Measurements from ENCODE around the gene SNX4. TPM values are rescaled to one million over a fixed set of nuclear protein-coding genes. Genes with fewer than 3 reads are reported as not detected.
"Not testable (repeated sequence)": the region's sequence is repeated elsewhere in the genome, so short reads cannot be mapped to it uniquely, and the experiment has no call there.

SNX4 gene
- polyA plus RNA-seq, 4 donors, result 65.5 to 81.0 (median 71.2) TPM

DNA sequence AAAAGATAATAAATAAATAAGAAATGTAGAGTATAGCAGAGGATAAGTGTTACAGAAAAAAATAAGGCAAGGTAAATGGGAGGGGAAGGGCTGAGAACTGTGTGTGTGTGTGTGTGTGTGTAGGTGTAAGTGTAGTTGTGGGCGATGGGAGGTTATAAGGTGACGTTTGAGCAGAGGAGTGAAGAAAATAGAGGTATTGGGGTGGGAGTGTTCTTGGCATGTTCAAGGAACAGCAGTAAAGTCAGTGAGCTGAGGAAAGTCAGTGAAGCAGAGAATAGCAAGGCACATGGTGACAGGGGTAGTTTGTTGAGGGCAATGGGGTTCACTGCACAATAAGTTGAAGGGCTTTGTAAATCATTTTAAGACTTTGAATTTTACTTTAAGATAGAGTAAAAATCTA lies 113.9 kb downstream of the SNX4 start:
- peak in 1 of 4 donors; percentile 4 for DNase-seq (ENCODE audit: low read depth in 4 of 4, low spot score in 3 of 4)

DNA sequence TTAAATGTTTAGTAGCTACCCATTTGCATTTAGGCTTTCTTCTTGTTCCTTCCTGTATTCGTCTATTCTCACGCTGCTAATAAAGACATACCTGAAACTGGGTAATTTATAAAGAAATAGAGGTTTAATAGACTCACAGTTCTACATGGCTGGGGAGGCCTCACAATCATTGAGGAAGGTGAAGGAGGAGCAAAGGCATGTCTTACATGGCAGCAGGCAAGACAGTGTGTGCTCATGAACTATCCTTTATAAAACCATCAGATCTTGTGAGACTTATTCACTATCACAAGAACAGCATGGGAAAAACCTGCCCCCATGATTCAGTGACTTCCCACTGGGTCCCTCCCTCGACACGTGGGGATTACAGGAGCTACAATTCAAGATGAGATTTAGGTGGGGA lies 114.5 kb downstream of the SNX4 start:
- not testable (repeated sequence) for DNase-seq (ENCODE audit: low read depth in 4 of 4, low spot score in 3 of 4)

DNA sequence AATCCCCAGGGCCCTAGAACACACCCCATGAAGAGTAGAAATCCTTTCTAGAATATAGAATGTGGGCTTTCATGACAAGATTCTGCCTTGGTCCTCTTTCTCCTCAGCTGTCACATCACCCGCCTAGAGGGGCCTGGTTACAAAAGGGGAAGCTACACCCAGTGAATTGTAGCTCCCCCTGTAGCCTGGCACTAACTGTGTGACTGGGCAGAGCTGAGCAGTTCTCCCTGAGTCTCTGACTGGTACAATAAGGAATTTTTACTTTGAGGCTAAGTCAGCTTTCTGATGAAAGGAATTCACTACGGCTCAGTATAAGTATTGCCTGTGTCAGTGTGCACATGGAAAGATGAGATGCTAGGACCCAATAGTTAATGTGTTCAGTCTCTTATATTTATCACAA lies 116.2 kb downstream of the SNX4 start:
- no peak for DNase-seq (ENCODE audit: low read depth in 4 of 4, low spot score in 3 of 4)

DNA sequence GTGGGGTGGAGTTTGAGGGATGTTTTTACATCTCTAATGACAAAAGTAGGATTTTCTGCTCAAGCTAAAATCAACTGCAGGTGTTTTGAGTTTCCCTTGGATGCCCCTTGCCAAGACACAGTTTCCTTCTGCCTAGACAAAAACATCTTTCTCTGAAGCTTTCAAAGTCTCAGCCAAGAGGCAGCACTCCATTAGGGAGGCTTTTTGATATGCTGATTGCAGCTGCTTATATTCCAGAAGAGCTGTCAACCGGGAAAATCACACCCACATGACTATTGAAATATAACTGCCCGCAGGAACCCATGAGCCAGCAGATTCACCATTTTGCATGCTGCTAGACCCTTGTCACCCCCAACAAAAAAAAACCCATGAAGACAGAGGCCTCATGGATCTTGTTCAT lies 117.4 kb downstream of the SNX4 start:
- DNase-seq (ENCODE audit: low read depth in 4 of 4, low spot score in 3 of 4), result no peak

DNA sequence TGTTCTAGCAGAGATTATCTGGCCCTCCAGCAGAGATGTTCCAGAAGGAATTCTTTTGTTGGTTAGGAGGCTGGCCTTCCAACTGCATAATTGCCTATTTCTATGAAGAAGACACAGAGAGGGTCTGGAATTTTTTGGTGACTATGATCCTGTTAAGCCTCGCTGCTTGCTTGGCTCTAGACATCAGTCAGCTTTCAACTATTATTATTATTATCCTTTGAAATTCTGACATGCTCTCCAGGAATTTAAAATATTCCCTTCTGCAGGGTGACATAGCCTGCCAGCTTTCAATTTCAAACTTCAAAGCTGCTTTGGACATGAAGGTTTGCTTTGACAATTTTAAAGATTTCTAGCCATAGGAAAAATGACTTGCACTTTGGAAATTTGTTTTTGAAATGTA lies 118.6 kb downstream of the SNX4 start:
- no peak for DNase-seq (ENCODE audit: low read depth in 4 of 4, low spot score in 3 of 4)

DNA sequence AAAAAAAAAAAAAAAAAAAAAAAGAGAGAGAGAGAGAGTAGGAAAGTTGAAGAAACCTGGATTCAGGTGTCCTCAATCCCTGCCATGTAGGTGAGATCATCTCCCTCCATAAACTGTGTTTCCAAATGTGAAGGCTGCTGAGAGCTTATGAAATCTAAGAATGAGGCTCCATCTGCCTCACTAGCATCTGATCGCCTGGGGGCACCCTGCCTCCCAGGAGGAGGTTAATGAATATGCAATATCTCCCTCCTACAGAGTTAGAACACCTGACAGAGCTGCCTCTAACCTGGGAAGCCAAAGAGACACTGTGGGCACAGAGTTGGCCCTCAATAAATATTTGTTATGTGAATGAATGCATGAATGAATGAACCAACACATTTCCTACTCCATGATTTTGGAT lies 121.0 kb downstream of the SNX4 start:
- peak in 1 of 4 donors; percentile 5 for DNase-seq (ENCODE audit: low read depth in 4 of 4, low spot score in 3 of 4)

Other genes starting within 250 kb of the SNX4 start
- 10 to 100 TPM; 37.8 to 49.8 (median 48.7) TPM for gene ZNF148, start 144.9 kb downstream of the SNX4 start, polyA plus RNA-seq (ENCODE audit: insufficient read length in 4 of 4)
- gene OSBPL11, start 75.3 kb upstream of the SNX4 start, polyA plus RNA-seq (ENCODE audit: insufficient read length in 4 of 4), result 10 to 100 TPM; 20.1 to 25.3 (median 24.8) TPM